ENCODE data around the gene THRSP. TPM values are rescaled to one million over a fixed set of nuclear protein-coding genes. Genes with fewer than 3 reads are reported as not detected.
"Not testable (repeated sequence)": the region's sequence is repeated elsewhere in the genome, so short reads cannot be mapped to it uniquely, and the experiment has no call there.

The THRSP gene
- total RNA-seq, 2 donors from 2014 or later = 1.9 TPM; not detected in 1

DNA sequence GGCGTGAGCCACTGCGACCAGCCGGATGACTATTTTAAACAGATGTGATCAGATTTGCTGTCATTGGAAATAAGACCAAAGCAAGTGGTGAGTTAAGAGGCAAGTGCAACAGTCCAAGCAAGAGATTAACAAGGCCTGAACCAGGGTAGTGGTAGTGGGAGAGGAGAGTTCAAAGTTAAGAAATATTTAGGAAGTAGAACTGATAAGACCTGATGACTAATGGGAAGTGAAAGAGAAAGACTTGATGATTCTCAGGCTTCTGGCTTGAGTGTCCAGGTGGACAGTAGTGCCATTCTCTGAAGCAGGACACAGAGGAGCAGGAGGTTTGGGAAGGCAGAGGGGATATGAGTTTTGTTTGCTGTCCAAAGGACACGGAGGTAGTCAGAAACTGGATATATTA, 8.8 kb downstream of the THRSP start:
- Histone ChIP-seq H3K27me3 (no peaks in the 10 kb centered on the region), H3K4me3 (no peak overlapping the region), H3K4me1 (peaks cover 0 to 25% of the 10 kb centered on the region in 2 donors), H3K9me3 (no peaks in the 10 kb centered on the region), H3K36me3 (peaks cover 18% of the 10 kb centered on the region), H3K27ac (no peak overlapping the region)
- no peak for TF ChIP-seq CTCF (IDR thresholded peaks at IDR 0.05)
- no peak for DNase-seq (ENCODE audit: low spot score)

DNA sequence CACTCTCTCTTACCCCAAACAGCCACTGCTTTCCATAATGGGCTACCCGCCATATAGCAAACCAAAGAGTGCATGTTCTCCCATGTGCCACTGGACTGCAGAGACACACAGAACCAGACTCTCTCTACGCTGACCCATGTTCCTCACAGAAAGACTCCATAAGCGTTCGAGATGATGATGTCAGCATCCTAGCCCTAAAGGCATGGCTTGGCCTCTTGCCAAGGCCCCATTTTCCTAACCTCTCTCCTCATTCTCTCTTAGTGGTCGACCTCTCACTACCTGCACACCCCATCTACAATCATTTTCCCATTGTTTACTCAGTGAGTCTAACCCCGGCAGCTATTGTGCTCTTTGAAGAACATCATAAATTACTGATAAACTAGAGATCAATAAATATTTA, 11.1 kb downstream of the THRSP start:
- no peak overlapping the region for H3K4me3 ChIP-seq
- peaks cover 18% of the 10 kb centered on the region for H3K36me3 ChIP-seq
- DNase-seq (ENCODE audit: low spot score) = no peak
- no peak for TF ChIP-seq CTCF (IDR thresholded peaks at IDR 0.05)
- H3K4me1 ChIP-seq = peaks cover 0 to 41% of the 10 kb centered on the region in 2 donors
- no peaks in the 10 kb centered on the region for H3K9me3 ChIP-seq
- H3K27ac ChIP-seq = no peak overlapping the region
- no peaks in the 10 kb centered on the region for H3K27me3 ChIP-seq

DNA sequence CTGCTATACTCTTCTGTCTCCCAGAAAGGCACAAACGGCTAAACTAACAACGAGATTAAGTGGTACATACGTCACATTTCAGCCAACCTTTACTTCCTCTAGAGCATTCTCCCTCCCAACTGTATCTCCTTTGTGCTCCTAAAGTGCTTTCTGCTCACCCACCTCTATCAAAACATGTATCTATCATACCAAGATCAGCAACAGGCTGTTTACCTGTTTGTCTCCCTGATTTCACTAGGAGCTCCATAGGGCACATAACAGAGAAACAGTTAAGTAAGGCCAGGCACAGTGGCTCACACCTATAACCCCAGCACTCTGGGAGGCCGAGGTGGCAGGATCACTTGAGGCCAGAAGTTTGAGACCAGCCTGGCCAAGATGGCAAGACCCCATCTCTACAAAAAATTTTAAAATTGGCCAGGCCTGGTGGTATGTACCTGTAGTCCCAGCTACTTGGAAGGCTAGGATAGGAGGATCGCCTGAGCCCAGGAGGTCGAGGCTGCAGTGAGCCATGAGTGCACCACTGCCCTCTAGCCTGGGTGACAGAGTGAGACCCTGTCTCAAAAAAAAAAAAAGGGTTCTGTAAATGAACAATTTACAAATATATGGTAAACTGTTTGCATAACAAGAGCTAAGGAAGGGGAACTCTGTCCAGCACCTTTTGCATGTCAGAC, 13.2 kb downstream of the THRSP start:
- Histone ChIP-seq H3K27me3 (no peaks in the 10 kb centered on the region), H3K27ac (no peak overlapping the region), H3K36me3 (peaks cover 2% of the 10 kb centered on the region), H3K9me3 (no peaks in the 10 kb centered on the region), H3K4me3 (no peak overlapping the region), H3K4me1 (peaks cover 0 to 41% of the 10 kb centered on the region in 2 donors)
- DNase-seq (ENCODE audit: low spot score) = no peak
- TF ChIP-seq CTCF (IDR thresholded peaks at IDR 0.05) = no peak

- H3K4me1 ChIP-seq = peaks cover 0 to 41% of the 10 kb centered on the region in 2 donors
- H3K27me3 ChIP-seq; H3K27ac ChIP-seq; H3K9me3 ChIP-seq; DNase-seq (ENCODE audit: low spot score); H3K36me3 ChIP-seq: not testable (repeated sequence)
- H3K4me3 ChIP-seq = peak overlapping the region in 1 of 2 donors; percentile 85
Observed at GRCh38 chr11:78077592-78077991, 13.9 kb downstream of the THRSP start.

GRCh38 chr11:78078218-78079167, 14.8 kb downstream of the THRSP start:
- TF ChIP-seq CTCF (IDR thresholded peaks at IDR 0.05) = no peak
- H3K9me3 ChIP-seq = no peaks in the 10 kb centered on the region
- peak overlapping the region; percentile 85 to 94 for H3K4me3 ChIP-seq
- no peaks in the 10 kb centered on the region for H3K36me3 ChIP-seq
- peak overlapping the region; percentile 87 to 92 for H3K27ac ChIP-seq
- H3K27me3 ChIP-seq = no peaks in the 10 kb centered on the region
- DNase-seq (ENCODE audit: low spot score) = no peak
- H3K4me1 ChIP-seq = peaks cover 0 to 41% of the 10 kb centered on the region in 2 donors

All from right atrium auricular region (tissue), 2 donors.